GM19023 (cell line): ENCODE data around the gene RAMP1.

Experiments used
- ATAC-seq: cut with Tn5 transposase; IDR thresholded peaks from one replicate; pipeline ENCODE4 v1.9.1; 2021; ENCODE audit warnings: mild to moderate bottlenecking, moderate library complexity; ENCODE audit not compliant: unreplicated experiment

The RAMP1 gene

GRCh38 chr2:237912271-237913192 lies 53.1 kb downstream of the RAMP1 start:
- ATAC-seq, result no peak

GRCh38 chr2:237913193-237913917 lies 53.9 kb downstream of the RAMP1 start:
- ATAC-seq, result no peak

GRCh38 chr2:237915576-237915975 lies 56.2 kb downstream of the RAMP1 start:
- no peak for ATAC-seq

GRCh38 chr2:237916296-237916695 lies 56.9 kb downstream of the RAMP1 start:
- no peak for ATAC-seq

GRCh38 chr2:237917696-237918374 lies 58.4 kb downstream of the RAMP1 start:
- ATAC-seq, result no peak

- ATAC-seq, result no peak
Observed at GRCh38 chr2:237919593-237919992, 60.2 kb downstream of the RAMP1 start.

- ATAC-seq, result no peak
Observed at GRCh38 chr2:237920673-237921072, 61.2 kb downstream of the RAMP1 start.

GRCh38 chr2:237921967-237922492 lies 62.6 kb downstream of the RAMP1 start:
- no peak for ATAC-seq

GRCh38 chr2:237922641-237923361 lies 63.4 kb downstream of the RAMP1 start:
- ATAC-seq, result no peak

GRCh38 chr2:237923481-237924163 lies 64.2 kb downstream of the RAMP1 start:
- ATAC-seq, result peak; percentile 83

GRCh38 chr2:237924164-237924534 lies 64.7 kb downstream of the RAMP1 start:
- ATAC-seq, result no peak

- no peak for ATAC-seq
Observed at GRCh38 chr2:237927135-237927534, 67.7 kb downstream of the RAMP1 start.

GRCh38 chr2:237927986-237928385 lies 68.6 kb downstream of the RAMP1 start:
- ATAC-seq, result no peak

- ATAC-seq, result no peak
Observed at GRCh38 chr2:237929979-237930378, 70.6 kb downstream of the RAMP1 start.

GRCh38 chr2:237931205-237931721 lies 71.8 kb downstream of the RAMP1 start:
- no peak for ATAC-seq

GRCh38 chr2:237932731-237933131 lies 73.3 kb downstream of the RAMP1 start:
- ATAC-seq, result no peak

- ATAC-seq, result no peak
Observed at GRCh38 chr2:237934186-237934585, 74.8 kb downstream of the RAMP1 start.

- no peak for ATAC-seq
Observed at GRCh38 chr2:237935740-237936452, 76.5 kb downstream of the RAMP1 start.

GRCh38 chr2:237939251-237939650 lies 79.8 kb downstream of the RAMP1 start:
- ATAC-seq, result no peak
